Thoracic aorta (tissue), 2 donors: ENCODE data around the gene MED15. TPM values are rescaled to one million over a fixed set of nuclear protein-coding genes. Genes with fewer than 3 reads are reported as not detected.

ENCODE experiments used
- ATAC-seq: fragments of 150-250 bp; one replicate; pipeline ENCODE4 v1.8.0; 2017; ENCODE audit warnings: low read depth; ENCODE audit not compliant: insufficient number of reproducible peaks, low FRiP score
- DNase-seq: peaks from one replicate; pipeline ENCODE4 v3.0.0-alpha.2; 2020; ENCODE audit warnings: low spot score
- H3K27ac ChIP-seq, 2 donors: fragments of 200-600 bp; sonication (generic); 1 replicate in 1 of 2; 2 replicates in 1 of 2; pipeline ENCODE4 v1.5.1; 2016; ENCODE audit warnings: mild to moderate bottlenecking in 2 of 2, moderate library complexity in 2 of 2
- H3K27me3 ChIP-seq: fragments of 200-600 bp; sonication (generic); replicated peaks from 2 replicates; pipeline ENCODE4 v1.6.0; 2016; ENCODE audit warnings: mild to moderate bottlenecking; ENCODE audit not compliant: insufficient read depth
- H3K36me3 ChIP-seq: fragments of 200-600 bp; sonication (generic); one replicate; pipeline ENCODE4 v1.5.1; 2016
- H3K4me1 ChIP-seq, 2 donors: fragments of 200-600 bp; sonication (generic); 1 replicate in 1 of 2; 2 replicates in 1 of 2; pipeline versions ENCODE4 v1.5.1 to v1.6.0; 2016; ENCODE audit warnings: low read depth in 2 of 2, mild to moderate bottlenecking in 1 of 2; ENCODE audit not compliant: control insufficient read depth in 1 of 2
- H3K4me3 ChIP-seq: fragments of 200-600 bp; sonication (generic); 2 replicates; pipeline ENCODE4 v1.5.1; 2016; ENCODE audit warnings: mild to moderate bottlenecking
- H3K9me3 ChIP-seq: fragments of 200-600 bp; sonication (generic); 2 replicates; pipeline ENCODE4 v1.5.1; 2016
- total RNA-seq, 2 donors: library from RNA; depleted of rRNA; stranded (reverse); fragments of >200 nt; gene quantifications; one replicate each; pipeline versions ENCODE4 v1.1.0 to v1.2.3, GENCODE V29; 2016
- TF ChIP-seq, protein P1 (sequence below): fragments of 200-600 bp; sonication (generic); IDR thresholded peaks from one replicate; pipeline ENCODE4 v1.5.1; 2019; ENCODE audit warnings: antibody characterized with exemption

MED15 gene
- total RNA-seq, 2 donors from 2014 or later = 78.9 to 98.6 TPM

DNA sequence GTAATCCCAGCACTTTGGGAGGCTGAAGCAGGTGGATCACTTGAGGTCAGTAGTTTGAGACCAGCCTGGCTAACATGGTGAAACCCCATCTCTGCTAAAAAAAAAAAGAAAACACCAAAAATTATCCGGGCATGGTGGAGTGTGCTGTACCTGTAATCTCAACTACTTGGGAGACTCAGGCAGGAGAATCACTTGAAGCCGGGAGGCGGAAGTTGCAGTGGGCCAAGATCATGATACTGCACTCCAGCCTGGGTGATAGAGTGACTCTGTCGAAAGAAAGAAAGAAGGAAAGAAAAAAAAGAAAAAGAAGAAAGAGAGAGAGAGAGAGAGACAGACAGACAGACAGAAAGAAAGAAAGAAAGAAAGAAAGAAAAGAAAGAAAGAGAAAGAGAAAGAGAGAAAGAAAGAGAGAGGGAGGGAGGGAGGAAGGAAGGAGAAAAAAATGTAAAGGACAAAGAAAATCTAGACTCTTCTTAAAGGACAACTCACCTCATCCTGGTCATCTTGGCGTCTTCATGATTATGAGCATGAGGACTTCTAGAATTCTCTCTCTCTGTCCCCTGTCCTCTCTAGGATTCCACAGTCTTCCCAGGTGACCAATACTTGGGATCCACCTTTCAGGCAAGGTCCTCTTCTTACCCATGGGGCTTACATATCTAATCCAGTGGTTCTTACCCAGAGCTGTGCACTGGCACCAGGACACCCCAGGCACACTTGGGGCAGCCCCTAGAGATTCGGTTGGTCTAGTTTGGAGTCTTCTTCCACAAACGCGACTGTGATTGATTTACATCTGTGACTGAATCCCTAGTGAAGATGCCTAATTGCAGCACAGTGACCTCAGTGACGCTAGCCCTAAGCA, 120.9 kb downstream of the MED15 start:
- no peak overlapping the region for H3K4me3 ChIP-seq
- H3K27me3 ChIP-seq = no peaks in the 10 kb centered on the region
- DNase-seq (no peak), ATAC-seq (no peak)
- H3K4me1 ChIP-seq = no peaks in the 10 kb centered on the region
- no peaks in the 10 kb centered on the region for H3K36me3 ChIP-seq
- H3K27ac ChIP-seq = no peak overlapping the region
- H3K9me3 ChIP-seq = no peaks in the 10 kb centered on the region
- TF ChIP-seq, protein P1, sequence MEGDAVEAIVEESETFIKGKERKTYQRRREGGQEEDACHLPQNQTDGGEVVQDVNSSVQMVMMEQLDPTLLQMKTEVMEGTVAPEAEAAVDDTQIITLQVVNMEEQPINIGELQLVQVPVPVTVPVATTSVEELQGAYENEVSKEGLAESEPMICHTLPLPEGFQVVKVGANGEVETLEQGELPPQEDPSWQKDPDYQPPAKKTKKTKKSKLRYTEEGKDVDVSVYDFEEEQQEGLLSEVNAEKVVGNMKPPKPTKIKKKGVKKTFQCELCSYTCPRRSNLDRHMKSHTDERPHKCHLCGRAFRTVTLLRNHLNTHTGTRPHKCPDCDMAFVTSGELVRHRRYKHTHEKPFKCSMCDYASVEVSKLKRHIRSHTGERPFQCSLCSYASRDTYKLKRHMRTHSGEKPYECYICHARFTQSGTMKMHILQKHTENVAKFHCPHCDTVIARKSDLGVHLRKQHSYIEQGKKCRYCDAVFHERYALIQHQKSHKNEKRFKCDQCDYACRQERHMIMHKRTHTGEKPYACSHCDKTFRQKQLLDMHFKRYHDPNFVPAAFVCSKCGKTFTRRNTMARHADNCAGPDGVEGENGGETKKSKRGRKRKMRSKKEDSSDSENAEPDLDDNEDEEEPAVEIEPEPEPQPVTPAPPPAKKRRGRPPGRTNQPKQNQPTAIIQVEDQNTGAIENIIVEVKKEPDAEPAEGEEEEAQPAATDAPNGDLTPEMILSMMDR = no peak

DNA sequence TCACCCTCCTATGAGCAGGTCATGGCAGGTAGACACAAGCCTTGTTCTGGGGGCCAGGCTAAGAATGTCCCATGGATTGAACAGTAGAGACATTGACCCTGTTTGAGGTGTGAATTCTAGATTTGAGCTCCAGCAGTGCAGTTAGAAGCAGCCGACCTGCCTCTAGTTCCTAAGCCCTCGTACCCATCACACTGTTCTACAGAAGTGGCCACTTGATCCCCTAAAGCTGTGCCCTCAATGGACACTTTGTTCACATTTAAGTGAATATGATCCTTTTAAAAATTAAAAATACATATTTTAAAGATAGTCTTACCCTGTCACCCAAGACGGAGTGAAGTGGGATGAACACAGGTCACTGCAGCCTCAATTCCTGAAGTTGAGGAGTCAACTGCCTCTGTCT, 122.0 kb downstream of the MED15 start:
- H3K27me3 ChIP-seq = no peaks in the 10 kb centered on the region
- no peaks in the 10 kb centered on the region for H3K4me1 ChIP-seq

GRCh38 chr22:20630873-20631617, 123.6 kb downstream of the MED15 start:
- Histone ChIP-seq H3K9me3 (no peaks in the 10 kb centered on the region), H3K27ac (no peak overlapping the region), H3K27me3 (no peaks in the 10 kb centered on the region), H3K4me3 (no peak overlapping the region), H3K4me1 (no peaks in the 10 kb centered on the region), H3K36me3 (no peaks in the 10 kb centered on the region)
- no peak for ATAC-seq
- DNase-seq = no peak
- TF ChIP-seq, protein P1 = no peak

More for the DNA sequence above, 122.0 kb downstream of the MED15 start:
- H3K36me3 ChIP-seq = no peaks in the 10 kb centered on the region
- ATAC-seq (no peak), DNase-seq (no peak)
- TF ChIP-seq, protein P1 = no peak
- H3K4me3 ChIP-seq = no peak overlapping the region
- no peaks in the 10 kb centered on the region for H3K9me3 ChIP-seq
- H3K27ac ChIP-seq = no peak overlapping the region

DNA sequence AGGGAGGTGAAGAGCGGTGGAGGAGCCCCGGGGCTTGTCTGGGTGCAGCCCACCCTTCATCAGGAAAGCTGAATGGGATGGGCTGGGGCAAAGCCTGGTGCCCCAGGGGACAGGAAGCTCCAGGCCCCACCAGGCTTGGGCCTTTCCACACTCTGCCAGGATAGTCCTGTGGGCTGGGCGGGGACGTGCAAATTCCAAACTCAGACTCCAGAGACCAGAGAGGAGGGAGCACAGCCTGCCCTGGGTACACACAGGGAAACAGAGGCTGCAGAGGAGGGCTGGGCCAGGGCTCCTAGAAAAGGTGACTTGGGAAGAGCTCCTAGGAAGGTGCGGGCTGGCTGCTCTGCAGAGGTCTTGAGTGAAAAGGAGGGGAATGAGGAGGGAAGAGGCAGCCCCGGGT, 124.7 kb downstream of the MED15 start:
- Histone ChIP-seq H3K4me3 (no peak overlapping the region), H3K27ac (no peak overlapping the region), H3K9me3 (no peaks in the 10 kb centered on the region), H3K27me3 (no peaks in the 10 kb centered on the region), H3K4me1 (no peaks in the 10 kb centered on the region), H3K36me3 (no peaks in the 10 kb centered on the region)
- DNase-seq (no peak), ATAC-seq (no peak)
- TF ChIP-seq, protein P1 = no peak

DNA sequence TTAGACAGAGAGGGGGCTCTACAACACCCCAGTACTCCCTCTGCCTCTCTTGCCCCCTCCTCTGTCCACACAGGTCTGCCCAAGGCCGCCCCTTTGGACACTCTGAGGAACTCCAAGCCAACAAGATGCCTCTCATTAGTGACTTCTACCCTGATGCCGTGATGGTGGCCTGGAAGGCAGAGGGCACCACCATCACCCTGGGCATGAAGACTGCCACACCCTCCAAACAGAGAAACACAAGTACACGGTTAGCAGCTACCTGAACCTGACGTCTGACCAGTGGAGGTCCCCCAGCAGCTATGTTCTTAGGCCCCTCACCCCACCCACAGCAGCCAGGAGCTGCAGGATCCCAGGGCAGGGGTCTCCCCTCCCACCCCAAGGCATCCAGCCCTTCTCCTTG, 125.1 kb downstream of the MED15 start:
- H3K9me3 ChIP-seq = no peaks in the 10 kb centered on the region
- DNase-seq = no peak
- H3K36me3 ChIP-seq = no peaks in the 10 kb centered on the region
- H3K27me3 ChIP-seq = no peaks in the 10 kb centered on the region
- H3K27ac ChIP-seq = no peak overlapping the region
- no peak overlapping the region for H3K4me3 ChIP-seq
- H3K4me1 ChIP-seq = no peaks in the 10 kb centered on the region
- TF ChIP-seq, protein P1 = no peak
- ATAC-seq = no peak
